Measurements from ENCODE around the gene MTRR.

Gene MTRR

DNA sequence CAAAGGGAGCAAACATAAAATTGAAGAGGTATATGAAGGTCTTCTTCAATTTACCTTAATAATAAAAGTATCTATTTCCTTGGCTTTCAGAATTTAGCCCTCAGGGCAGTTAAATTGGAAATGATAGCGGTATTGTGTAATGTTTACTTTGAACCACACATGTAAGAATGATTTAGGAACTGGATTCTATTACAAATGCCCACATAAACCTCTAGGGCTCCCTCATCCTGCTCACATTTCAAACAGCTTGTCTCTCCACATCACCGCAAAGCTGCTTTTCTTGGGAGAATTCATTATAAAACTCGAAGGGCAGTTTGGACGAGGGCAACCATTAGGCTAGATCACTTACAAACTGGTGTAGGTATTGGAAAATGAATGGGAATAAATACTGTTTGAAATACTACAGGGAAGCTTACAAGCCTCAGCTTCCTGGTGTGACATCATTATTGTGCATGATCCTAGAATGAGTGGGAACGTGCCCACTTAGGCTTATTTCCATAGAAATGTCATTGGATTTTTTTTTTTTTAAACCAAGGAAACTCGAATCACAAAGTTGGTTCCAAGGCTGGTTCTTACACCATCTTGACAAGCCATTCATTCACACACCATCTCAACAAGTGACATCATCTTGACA lies 47.3 kb downstream of the MTRR start:
- H3K79me2 ChIP-seq = no peaks in the 10 kb centered on the region
- H3K4me2 ChIP-seq (ENCODE audit: low read length) = no peak overlapping the region
- H3K9me3 ChIP-seq (ENCODE audit: control insufficient read depth, low read length) = no peaks in the 10 kb centered on the region
- no peaks in the 10 kb centered on the region for H3K27me3 ChIP-seq (ENCODE audit: control insufficient read depth, insufficient read depth, low read length)
- no peaks in the 10 kb centered on the region for H3K36me3 ChIP-seq (ENCODE audit: control insufficient read depth, insufficient read depth, low read length)
- TF ChIP-seq CTCF (IDR thresholded peaks at IDR 0.05) = no peak
- H3K4me1 ChIP-seq = peaks cover 9% of the 10 kb centered on the region
- H2AFZ ChIP-seq = peak overlapping the region; percentile 22
- H3K9ac ChIP-seq = no peak overlapping the region
- H3K27ac ChIP-seq = peak overlapping the region; percentile 26
- no peak overlapping the region for H3K4me3 ChIP-seq (ENCODE audit: low read depth, low read length)

DNA sequence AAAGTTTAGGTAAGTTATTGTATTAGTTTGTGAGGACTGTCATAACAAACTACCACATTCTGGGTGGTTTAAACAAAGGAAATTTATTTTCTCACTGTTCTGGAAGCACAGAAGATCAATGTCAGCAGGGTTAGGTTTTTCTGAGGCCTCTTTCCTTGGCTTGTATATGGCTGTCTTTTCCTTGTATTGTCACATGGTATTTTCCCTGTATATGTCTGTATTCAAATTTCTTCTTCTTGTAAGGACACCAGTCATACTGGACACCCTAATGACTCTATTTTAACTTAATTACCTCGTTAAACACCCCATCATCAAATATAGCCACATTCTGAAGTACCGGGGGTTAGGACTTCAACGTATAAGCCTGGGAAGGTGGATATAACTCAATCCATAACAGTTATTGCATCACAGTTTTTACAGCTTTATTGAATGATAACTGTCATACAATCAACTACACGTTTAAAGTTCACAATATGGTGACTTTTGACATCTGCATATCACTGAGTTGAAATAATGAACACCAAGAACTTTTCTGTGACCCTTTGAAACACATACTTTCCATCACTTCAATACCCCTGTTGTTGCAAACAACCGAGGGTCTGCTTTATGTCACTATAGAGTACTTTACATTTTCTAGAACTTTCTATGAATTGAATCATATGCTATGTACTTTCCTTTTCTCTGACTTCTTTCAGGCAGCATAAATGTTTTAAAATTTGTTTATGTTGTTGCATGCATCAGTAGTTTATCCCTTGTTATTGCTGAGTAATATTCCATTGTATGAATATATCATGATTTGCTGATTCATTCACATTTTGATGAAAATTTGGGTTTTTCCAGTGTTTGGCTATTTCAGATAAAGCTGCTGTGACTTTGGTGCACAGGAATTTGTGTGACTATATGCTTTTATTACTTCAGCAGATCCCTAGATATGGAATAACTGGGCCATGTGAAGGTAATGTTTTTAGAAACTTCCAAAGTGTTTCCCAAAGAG lies 48.5 kb downstream of the MTRR start:
- no peak overlapping the region for H3K4me2 ChIP-seq (ENCODE audit: low read length)
- no peaks in the 10 kb centered on the region for H3K27me3 ChIP-seq (ENCODE audit: control insufficient read depth, insufficient read depth, low read length)
- H3K4me1 ChIP-seq = peaks cover 9% of the 10 kb centered on the region
- H2AFZ ChIP-seq = no peak overlapping the region
- TF ChIP-seq CTCF (IDR thresholded peaks at IDR 0.05) = no peak
- H3K9ac ChIP-seq = no peak overlapping the region
- no peak overlapping the region for H3K27ac ChIP-seq
- H3K36me3 ChIP-seq (ENCODE audit: control insufficient read depth, insufficient read depth, low read length) = no peaks in the 10 kb centered on the region
- H3K79me2 ChIP-seq = no peaks in the 10 kb centered on the region
- no peaks in the 10 kb centered on the region for H3K9me3 ChIP-seq (ENCODE audit: control insufficient read depth, low read length)
- H3K4me3 ChIP-seq (ENCODE audit: low read depth, low read length) = no peak overlapping the region

DNA sequence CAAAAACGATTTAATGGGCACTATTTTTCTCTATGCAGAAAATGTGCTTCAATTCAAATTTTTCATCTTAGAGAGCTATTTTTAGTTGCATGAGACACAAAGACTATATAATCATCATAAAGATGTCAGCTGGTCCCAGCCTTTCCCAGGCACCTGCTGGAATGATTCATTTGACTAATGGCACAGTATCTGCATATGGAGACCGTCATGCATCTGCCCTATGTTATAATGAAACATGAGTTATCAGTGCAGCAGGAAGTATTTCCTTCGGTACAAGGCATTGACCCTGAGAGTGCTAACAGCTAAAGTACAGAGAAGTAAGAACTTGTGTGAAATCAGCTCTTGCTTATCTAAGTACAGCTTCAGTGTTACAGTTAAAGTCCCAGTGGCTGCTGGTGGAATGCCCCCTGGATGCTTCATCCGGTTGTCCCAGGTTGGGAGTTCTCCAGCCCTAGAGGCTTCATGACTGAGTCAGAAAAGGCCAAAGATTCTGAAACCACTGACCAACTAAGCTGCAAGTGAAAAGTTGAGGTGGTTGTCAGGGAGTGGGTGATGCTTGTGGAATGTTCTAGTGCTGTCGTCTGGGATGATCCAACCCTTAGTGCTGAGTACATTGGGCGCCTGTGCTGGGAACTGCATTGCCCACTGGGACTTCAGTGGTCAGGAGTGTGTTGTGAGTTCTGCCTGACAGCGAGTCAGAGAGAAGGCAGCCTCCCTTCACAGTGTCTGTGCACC lies 57.2 kb downstream of the MTRR start:
- Histone ChIP-seq H3K9me3 (ENCODE audit: control insufficient read depth, low read length) (no peaks in the 10 kb centered on the region), H3K9ac (no peak overlapping the region), H3K27me3 (ENCODE audit: control insufficient read depth, insufficient read depth, low read length) (no peaks in the 10 kb centered on the region), H3K79me2 (no peaks in the 10 kb centered on the region), H3K27ac (no peak overlapping the region), H3K4me2 (ENCODE audit: low read length) (no peak overlapping the region), H3K36me3 (ENCODE audit: control insufficient read depth, insufficient read depth, low read length) (no peaks in the 10 kb centered on the region), H2AFZ (no peak overlapping the region), H3K4me3 (ENCODE audit: low read depth, low read length) (no peak overlapping the region), H3K4me1 (no peaks in the 10 kb centered on the region)
- TF ChIP-seq CTCF (IDR thresholded peaks at IDR 0.05) = no peak

- Histone ChIP-seq H3K9ac (no peak overlapping the region), H3K4me1 (no peaks in the 10 kb centered on the region), H3K4me3 (ENCODE audit: low read depth, low read length) (no peak overlapping the region), H3K27ac (no peak overlapping the region), H3K36me3 (ENCODE audit: control insufficient read depth, insufficient read depth, low read length) (no peaks in the 10 kb centered on the region), H3K79me2 (no peaks in the 10 kb centered on the region), H3K4me2 (ENCODE audit: low read length) (no peak overlapping the region), H3K27me3 (ENCODE audit: control insufficient read depth, insufficient read depth, low read length) (no peaks in the 10 kb centered on the region), H2AFZ (no peak overlapping the region), H3K9me3 (ENCODE audit: control insufficient read depth, low read length) (no peaks in the 10 kb centered on the region)
- TF ChIP-seq CTCF (IDR thresholded peaks at IDR 0.05) = no peak
These were observed 57.8 kb downstream of the MTRR start for GRCh38 chr5:7926720-7927119.
